Kidney capillary endothelial cell (primary cell): ENCODE results near the gene NGRN.
"Not testable (repeated sequence)": the region's sequence is repeated elsewhere in the genome, so short reads cannot be mapped to it uniquely, and the experiment has no call there.

Source experiments
- DNase-seq: peaks from one replicate; pipeline ENCODE4 v3.0.0-alpha.2; 2018; ENCODE audit warnings: low spot score

The NGRN gene

DNA sequence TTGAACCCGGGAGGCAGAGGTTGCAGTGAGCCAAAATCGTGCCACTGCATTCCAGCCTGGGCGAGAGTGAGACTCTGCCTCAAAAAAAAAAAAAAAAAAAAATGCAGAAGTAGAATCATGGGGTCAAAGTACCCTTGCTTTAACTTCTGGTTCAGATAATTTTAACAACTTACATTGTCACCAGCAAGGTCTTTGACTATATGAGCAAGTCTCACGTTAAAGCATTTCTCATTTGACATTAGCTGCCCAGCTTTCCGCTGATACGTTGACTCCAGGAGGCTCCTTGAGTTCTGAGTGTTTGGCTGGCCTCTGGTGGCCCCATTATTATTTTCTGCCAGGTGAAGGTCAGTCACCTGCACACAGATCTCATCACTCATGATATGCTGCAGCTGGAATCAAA lies 16.2 kb downstream of the NGRN start:
- DNase-seq = not testable (repeated sequence)

DNA sequence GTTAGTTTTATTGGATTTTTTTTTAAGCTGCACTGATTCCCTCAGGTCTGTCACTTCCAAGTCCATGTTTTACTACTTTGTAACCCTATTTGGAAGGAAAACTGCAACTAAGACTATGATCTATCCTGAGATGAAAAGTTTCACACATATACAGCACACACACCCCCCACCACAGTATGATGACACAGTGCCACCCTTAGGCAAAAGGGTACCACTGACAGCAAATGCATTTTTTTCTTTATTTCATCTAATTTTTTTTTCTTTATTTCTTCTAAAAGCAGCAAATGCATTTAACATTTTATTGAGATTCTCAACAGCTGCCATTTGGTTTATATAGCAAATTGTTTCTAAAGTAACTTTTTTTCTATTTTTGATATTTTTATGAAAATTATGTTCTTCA lies 21.2 kb downstream of the NGRN start:
- peak; percentile 38 for DNase-seq

DNA sequence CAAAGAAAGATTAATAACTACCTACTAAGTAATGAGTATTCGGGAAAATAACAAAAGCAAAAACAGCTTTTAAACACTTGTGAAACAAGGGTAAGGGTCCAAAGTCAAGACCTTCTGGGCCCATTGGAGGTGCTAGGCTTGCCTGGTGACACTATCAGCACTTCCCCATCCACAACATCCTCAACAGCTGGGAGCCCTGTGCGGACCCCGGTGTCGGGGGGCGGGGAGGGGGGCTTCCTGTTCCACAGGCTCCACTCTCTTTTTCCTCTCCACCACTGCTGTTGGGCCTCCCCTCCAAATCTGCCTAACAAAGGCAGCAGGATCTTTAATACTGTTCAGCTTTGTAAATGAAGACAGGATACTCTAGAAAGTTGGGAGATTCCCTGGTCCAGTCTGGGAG lies 21.6 kb downstream of the NGRN start:
- no peak for DNase-seq

DNA sequence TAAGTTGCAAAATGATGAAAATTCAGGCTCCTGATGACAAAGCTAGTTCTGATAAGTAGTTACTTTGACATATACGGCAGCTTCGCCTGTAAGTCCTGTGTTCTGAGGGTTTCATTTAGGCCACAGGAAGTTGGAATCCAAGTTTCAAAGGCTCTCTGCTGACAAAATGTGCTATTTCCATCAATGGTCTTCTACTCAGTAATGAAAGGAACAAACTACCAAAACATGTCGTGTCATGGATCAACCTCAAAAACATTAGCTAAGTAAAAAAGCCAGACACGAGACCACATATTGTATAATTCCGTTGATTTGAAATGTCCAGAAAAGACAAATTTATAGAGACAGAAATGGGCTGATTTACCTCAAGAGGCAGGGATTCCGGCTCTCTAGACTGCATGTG lies 22.5 kb downstream of the NGRN start:
- DNase-seq = no peak

DNA sequence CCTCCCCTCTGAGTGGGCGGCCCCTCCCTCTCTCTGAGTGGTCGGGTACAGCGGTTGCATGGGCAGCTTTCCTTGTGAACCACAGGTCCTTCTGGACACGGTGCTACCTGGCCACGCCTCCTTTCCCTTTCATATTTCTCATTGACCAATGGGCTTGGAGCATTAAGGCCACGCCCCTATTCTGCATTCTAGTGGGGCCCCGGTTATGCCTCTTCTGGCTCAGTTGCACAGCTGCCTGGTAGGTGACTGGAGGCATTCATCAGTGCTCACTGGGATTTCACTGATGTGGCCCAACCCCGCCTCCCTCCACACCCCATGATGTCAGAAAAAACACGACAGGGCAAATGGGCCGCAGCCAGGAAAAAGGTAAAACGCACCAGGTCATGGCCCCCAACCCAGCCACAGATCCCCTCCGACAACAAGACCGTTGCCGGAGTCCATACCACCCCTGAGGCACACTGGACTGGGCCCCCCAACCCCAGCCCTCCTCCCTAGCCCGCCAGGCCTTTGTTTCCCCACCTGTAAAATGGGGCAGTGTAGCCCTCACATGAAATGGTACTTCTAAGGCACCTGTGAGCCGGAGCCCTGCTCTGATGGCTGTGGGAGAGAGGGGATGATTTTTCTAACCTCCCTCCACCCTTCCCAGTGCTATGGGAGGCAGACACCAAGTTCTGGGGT lies 26.3 kb downstream of the NGRN start:
- DNase-seq = no peak

DNA sequence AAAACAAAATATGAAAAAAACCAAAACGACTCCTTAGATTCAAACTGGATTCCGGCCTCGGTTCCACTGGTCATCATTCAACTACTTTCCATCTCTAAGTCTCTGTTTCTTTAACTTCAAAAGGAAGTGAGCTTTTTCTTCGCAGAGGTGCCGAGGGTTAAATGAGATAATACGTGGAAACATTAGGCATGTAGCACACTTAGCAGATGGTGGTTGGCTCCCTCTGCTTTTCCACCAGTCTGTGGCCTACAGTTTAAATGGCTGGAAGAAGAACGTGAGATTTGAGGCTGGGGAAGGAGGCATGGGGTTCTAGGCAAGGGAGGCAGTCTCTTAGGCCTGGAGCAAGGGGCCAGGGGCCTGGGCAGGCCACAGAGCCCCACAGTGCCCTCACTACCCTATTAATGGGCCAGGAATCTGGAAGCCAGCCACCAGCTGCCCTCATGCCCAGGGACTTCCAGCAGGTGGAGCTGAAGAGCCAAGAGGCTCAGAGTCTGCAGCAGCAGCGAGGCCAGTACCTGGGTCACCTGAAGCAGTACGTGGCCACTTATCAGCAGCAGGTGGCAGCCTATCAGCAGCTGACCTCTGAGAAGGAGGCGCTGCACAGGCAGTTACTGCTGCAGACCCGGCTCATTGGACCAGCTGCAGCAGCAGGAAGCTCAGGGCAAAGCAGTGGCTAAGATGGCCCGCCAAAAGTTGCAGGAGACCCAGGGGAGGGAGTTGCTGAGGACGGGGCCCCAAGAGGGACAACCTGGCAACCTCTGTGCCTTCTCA lies 27.8 kb downstream of the NGRN start:
- DNase-seq = peak; percentile 33

DNA sequence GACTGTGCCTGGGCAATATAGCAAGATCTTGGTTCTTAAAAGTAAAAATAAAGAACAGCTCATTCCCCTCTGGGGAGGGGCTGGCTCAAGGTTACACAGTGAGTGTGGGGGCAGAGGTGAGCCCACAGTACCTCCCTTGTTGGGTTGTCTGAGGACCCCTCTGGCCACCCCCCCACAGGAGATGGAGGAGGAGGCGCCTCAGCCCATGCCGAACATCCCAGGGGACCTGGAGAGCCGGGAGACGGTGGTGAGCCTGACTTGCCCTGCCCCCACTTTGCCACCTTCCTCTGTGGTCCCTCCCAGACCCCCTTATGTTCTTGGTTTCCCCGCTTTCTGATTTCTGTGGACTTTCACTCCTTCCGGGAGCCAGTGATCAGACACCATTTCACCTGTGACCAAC lies 28.7 kb downstream of the NGRN start:
- no peak for DNase-seq

DNA sequence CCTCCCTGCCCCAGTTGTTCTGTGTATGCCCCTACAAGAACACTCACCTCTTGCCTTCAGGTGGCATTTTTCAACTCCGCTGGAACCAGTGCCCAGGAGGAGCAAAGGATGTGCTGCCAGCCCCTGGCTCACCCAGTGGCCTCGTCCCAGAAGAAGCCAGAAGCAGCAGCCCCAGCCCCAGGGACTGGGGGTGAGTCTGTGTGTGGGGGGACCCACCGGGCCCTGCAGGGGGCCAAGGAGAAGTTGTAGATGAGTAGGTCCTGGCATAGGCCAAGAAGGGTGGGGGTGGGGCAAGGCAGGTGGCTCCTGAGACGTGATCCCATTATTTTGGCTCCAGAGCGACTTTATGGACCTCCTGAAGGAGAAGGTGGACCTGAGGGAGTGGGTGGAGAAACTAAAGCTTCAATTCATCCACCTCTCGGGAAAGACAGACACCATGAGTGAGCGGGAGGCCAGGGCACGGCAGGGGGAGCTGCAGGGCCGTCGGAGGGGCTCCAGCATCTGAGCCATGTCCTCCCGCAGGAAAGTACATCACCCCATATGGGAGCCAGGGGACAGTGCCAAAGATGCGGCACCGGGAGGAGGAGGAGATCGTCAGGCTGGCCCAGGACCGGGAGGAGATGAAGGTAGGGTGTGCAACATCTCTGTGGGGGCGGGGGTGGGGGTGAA lies 29.3 kb downstream of the NGRN start:
- no peak for DNase-seq

DNA sequence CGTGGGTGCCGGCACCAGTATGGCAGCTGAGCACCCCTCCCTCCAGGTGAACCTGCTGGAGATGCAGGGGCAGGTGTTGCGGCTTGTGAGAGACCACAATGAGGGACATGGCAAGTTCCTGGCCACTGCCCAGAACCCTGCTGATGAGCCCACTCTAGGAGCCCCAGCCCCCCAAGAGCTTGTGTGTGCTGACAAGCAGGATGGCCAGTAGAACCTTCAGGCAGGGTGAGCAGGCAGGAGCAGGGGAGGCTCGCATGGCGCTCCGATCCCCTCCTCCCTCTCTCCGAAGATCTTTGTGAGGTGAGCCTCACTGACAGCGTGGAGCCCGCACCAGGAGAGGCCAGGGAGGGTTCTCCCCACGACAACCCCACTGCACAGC lies 29.8 kb downstream of the NGRN start:
- DNase-seq = no peak

DNA sequence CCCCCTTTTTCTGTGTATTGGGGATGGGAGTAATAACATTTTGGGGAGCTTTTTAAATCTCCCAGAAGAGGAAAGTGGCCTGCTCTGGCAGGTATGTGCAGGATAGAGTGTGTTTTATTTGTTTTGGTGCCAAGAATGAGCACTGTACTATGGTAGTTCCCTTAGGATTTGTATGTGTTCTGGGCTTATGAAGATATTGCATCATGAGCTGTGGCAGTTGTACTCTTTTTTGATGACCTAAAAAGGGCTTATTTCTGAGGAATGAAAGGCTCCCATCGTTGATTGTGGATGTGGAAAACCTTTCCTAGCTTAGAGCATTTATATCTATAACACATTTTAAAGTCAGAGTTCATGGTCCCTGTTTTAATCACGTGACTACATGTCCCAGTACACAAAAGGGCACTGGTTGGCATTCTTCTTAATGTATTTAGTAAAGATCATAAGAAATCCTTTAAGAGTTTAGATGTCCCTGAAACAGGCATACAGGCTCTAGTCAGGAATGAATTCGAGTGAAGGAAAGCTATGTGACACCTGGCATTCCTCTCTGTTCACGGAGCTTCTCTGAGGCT lies 30.9 kb downstream of the NGRN start:
- not testable (repeated sequence) for DNase-seq

DNA sequence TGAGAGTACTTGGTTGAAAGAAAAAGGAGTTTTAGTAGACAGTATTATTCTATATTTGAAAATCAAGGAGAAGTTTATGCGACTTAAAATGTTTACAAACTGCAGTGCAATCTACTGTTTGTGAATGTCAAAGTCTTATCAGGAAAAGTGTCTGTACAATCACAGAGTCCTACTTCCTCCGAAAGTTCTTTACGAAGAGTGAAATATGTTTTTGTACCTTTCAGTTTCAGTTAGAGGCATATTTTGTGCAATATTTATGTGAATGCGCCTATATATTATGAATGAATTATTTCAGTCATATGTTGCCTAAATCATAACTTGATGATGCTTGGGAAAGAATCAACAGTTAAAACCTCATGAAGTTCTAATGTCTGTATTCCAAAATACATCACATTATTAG lies 31.5 kb downstream of the NGRN start:
- no peak for DNase-seq

DNA sequence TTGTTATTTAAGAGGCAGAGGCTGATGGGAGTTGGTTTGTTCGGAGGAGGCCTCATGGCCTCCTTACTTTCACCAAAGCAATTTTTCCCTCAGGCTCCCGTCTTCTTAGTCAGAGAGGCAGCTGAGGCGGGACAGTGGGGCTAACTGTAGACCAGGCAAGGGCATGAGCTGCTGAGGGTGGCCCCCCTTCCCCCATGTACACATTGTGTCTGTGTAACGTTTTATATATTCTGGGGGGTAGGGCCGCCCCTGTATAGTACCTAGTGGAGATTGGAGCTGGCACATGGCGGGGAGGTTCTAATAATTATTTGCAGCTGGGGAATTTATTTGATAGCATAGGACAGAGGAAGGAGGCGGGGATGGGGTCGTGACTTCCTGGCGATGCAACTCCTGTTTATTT lies 35.1 kb downstream of the NGRN start:
- no peak for DNase-seq

DNA sequence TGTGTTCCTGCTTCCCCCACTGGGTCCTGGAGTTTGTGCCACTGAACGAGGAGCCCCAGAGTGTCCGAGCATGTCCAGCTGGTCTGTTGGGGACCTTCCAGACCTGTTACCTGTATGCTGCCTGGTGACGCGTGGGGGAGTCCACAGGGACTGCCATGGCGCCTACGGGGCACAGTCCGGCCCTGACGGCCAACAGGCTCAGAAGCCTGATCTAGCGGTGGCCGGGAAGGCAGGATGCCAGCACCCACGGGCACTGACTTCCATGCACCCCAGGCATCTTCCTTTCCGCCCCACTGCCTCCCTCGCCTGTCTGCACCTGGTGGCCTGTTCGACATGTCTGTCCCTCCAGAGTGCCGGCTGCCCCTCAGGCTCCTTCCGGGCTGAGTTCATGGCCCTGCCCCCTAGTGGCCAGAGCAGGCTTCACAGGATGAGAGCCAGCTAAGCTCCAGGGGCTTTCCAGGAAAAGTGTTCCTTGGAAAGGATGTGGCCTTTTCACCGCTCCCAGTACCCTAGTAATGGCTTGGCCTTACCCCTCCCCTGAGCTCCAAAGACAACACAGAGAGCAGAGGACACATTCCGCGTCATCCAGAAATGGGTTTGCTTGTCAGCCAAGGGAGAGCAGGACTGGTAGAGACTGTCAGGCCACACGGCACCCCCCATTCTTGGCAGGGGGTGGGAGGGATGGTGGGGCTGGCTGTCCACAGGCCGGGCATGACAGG lies 35.7 kb downstream of the NGRN start:
- peak; percentile 58 for DNase-seq

DNA sequence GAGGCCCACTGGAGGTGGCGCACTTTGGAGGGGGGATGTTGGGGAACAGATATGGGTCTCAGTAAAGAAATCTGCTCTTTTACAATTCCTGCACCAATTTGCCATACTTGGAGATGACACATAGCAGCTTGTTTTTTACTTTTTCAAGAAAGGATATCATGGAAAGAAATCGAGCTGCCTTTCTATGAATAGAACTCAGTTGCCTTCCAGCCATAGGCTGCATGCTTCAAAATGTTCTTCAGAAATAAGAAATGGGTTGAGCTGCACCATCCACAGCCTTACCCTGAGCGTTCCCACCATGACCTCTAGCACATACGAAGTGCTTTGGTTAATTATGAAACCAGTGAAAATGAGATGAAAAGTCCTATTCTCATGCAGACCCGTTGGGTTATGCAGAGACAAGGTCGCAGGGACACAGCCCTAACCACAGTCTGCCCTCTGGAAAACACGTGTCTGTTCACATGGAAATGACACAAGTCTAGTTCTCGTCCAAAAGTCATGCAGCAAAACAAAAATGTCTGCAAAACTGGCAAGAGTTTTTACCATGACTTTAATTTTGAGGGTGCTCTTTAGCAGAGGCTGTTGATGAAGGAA lies 36.3 kb downstream of the NGRN start:
- no peak for DNase-seq

DNA sequence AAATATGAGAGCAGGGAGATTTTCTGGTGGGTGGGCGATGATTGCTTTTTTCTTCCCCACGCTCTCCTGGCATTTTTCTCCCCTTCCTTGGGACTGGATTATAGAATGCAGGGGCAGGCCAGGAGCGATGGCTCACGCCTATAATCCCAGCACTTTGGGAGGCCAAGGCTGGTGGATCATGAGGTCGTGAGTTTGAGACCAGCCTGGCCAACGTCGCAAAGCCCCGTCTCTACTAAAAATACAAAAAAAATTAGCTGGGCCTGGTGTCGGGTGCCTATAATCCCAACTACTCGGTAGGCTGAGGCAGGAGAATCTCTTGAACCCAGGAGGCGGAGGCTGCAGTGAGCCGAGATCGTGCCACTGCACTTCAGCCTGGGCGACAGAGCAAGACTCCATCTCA lies 39.9 kb downstream of the NGRN start:
- DNase-seq = not testable (repeated sequence)

DNA sequence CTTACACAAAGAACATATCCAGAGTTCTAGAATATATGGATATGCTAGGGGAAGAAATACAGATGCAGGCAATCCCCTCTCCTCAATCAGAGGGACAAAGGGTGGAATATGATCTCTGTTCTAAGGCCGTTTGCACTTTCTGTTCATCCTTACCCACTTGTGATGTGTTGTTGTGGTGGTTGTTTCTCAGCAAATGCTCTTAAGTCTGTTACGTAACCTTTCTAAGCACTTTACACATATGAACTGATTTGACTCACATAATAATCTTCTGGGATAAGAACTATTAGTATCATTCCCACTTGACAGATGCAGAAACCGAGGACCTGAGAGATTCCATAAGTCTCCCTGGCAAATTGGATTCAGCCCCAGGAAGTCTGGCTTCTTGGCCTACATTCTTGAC lies 40.5 kb downstream of the NGRN start:
- no peak for DNase-seq

DNA sequence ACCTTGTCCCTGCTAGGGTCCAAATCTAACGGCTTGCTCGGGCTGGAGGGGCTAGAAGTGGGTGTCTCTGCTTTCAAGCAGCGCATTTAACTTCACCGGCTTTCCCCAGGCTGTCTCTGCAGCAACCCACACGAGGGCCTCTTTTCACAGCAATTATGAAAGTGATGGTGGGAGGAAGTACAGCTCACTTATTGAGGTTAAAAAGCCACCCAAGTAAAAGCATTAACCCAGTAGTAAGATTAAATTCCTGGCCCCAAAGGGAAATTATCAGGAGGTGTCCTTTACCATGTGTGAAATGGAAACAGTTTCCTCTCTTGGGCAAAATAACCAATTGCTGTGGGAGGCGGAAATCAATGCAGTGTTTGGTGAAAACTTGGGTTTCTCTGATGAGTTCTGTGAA lies 41.1 kb downstream of the NGRN start:
- DNase-seq = no peak

DNA sequence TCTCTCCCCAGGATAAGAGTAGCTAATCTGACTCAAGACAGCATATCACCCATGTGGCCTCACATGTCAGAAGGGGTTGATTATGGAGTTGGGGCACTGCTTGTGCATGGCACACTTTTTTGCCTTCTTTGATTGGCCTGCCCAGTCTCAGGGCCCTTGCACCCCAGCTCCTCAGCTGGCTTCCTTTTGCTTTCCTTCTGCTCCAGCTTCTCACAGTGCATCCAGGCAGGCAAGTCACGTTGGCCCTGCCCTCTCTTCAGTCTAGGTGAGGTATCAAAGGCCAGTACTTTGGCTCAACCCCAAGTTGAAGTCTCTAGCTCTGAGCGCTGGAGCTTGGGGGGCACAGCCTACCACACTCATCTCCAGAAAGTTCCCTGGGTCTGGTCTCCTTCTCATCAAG lies 42.2 kb downstream of the NGRN start:
- no peak for DNase-seq

DNA sequence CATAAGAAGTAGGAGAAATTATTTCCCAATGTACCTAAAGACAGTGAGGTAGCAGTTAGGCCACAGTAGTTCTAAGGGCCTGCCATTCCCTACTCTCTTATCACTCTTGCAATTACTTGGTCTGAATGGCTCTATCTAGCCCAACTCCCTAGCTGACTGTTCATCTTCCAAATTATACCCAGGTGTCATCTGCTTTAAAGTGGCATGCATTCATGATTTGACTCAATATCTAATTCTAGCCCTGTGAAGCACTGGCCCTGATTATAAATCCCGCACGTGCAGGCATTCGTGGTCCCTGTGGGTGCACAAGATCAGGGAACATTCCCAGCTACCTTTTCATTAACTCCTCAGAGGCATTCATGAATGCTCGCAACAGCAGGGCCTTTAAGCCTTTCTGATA lies 43.5 kb downstream of the NGRN start:
- no peak for DNase-seq

DNA sequence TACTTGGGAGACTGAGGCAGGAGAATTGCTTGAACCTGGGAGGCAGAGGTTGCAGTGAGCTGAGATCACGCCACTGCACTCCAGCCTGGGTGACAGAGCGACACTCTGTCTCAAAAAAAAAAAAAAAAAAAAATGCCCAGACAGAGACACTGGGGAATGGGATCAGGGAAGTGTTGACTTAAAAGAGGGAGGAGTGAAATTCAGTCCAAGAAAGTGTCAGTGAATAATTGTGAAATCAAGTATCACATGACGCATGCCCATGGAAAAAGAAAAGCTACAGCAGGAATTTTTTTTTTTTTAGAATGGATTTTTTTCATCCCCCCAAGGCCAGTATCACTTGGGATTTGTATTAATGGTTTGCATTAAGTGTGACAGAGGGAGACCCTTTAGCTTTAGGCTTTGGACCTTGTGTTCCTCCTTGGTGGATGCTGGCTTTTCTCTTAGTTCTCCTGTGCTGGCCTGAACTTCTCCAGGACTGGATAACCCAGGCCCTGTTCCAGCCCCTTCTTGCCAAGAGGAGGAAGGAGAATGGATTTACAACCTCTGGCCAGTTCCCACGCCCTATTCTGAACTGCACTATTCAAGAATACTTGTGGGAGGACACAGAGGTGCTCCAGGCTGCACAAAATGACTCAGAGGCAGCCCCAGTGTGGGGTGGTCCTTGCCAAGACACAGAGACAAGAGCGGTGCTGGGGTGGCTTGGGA lies 50.0 kb downstream of the NGRN start:
- no peak for DNase-seq

DNA sequence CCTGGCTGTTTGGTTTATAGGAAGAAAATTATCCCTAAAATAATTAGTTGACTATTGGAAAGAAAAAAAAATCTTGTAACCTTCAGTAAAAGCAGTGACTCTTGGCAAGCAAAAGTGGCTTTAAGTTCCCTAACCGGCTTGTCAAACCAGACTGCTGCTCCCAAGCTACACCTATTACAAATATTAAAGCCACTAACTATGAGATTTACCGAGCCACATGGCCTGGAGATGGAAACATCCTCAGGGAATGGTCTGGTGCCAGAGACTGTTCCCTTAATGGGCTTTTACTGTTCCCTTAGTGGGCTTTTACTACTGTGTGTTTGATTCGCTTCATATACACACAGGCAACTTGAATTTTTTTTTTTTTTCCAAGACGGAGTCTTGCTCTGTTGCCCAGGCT lies 50.7 kb downstream of the NGRN start:
- DNase-seq = no peak
